HCT116 (cell line): ENCODE results near the gene IL1R2. TPM values are rescaled to one million over a fixed set of nuclear protein-coding genes. Genes with fewer than 3 reads are reported as not detected.

Source experiments
- ATAC-seq: fragments of 200-7000 bp; cut with Tn5 transposase; 2 replicates; pipeline ENCODE4 v1.9.1; 2020; ENCODE audit warnings: mild to moderate bottlenecking, moderate library complexity
- BruUV-seq: library from RNA; stranded (reverse); fragments of 400-500 nt; replicated peaks from 2 replicates; lab custom pipeline; 2021; lab: Mats Ljungman, UMichigan
- CTCF ChIA-PET: fragments of 300-600 bp; sonication (Branson Sonifier 250); formaldehyde crosslinking; loops from one replicate; lab custom pipeline; 2021; ENCODE audit warnings: antibody characterized with exemption; lab: Charles Lee
- POLR2A ChIA-PET: fragments of 300-600, 350-600 bp; sonication (Branson Sonifier 250); formaldehyde crosslinking; loops from one replicate; lab custom pipeline; 2021; ENCODE audit warnings: antibody characterized with exemption; lab: Charles Lee
- RAD21 ChIA-PET, 2 experiments: fragments of 300-600 bp; sonication (Branson Sonifier 250); formaldehyde crosslinking; loops; one replicate each; lab custom pipeline; 2023; ENCODE audit warnings: low total read pairs in 2 of 2; ENCODE audit not compliant: uncharacterized antibody in 2 of 2, unreplicated experiment in 2 of 2, low non-redundant PET in 1 of 2; lab: Charles Lee
- DNase-seq: peaks from one replicate; pipeline ENCODE4 v3.0.0-alpha.2; 2010; ENCODE audit warnings: low read depth, low spot score
- H2AFZ ChIP-seq: fragments of 200-600 bp; shearing (Covaris generic), sonication (generic); 2 replicates; pipeline ENCODE4 v1.6.1; 2017; ENCODE audit warnings: low read depth, mixed run types, mixed read lengths, antibody characterized with exemption, low read length; ENCODE audit not compliant: poor library complexity, severe bottlenecking
- H3K27ac ChIP-seq: 2 replicates; pipeline ENCODE4 v1.5.1; 2012; ENCODE audit warnings: low read depth, low read length
- H3K27me3 ChIP-seq: fragments of 200-600 bp; sonication (generic); 2 replicates; pipeline ENCODE4 v1.6.1; 2016; ENCODE audit warnings: mixed run types, low read length, mixed read lengths; ENCODE audit not compliant: insufficient read depth
- H3K36me3 ChIP-seq, 2 experiments: fragments of 200-500 bp in 1 of 2; fragments of 200-600 bp in 1 of 2; sonication (Bioruptor generic) in 1 of 2; sonication (generic) in 1 of 2; 2 replicates each; pipeline versions ENCODE4 v1.5.1 to v1.6.1; 2014 to 2016; ENCODE audit warnings: low read length in 2 of 2, inconsistent platforms in 1 of 2, mixed read lengths in 1 of 2, mixed run types in 1 of 2; ENCODE audit not compliant: insufficient read depth in 2 of 2, control insufficient read depth in 1 of 2
- H3K4me1 ChIP-seq, 2 experiments: fragments of 200-600 bp in 1 of 2; sonication (generic) in 1 of 2; 2 replicates each; pipeline versions ENCODE4 v1.5.1 to v1.6.1; 2012 to 2017; ENCODE audit warnings: low read length in 2 of 2, inconsistent platforms in 1 of 2, mild to moderate bottlenecking in 1 of 2, mixed read lengths in 1 of 2, mixed run types in 1 of 2, moderate library complexity in 1 of 2; ENCODE audit not compliant: insufficient read depth in 2 of 2, control insufficient read depth in 1 of 2
- H3K4me2 ChIP-seq: fragments of 200-600 bp; sonication (generic); 2 replicates; pipeline ENCODE4 v1.6.1; 2017; ENCODE audit warnings: mixed run types, low read length, mixed read lengths
- H3K4me3 ChIP-seq, 2 experiments: fragments of 200-600 bp in 1 of 2; sonication (generic) in 1 of 2; replicated peaks in 1 of 2; 2 replicates each; pipeline ENCODE4 v1.5.1; 2011 to 2016; ENCODE audit warnings: low read length in 2 of 2, control low read depth in 1 of 2, low read depth in 1 of 2, mild to moderate bottlenecking in 1 of 2, mixed read lengths in 1 of 2, mixed run types in 1 of 2
- H3K79me2 ChIP-seq: fragments of 200-600 bp; sonication (generic); 2 replicates; pipeline ENCODE4 v1.6.1; 2017; ENCODE audit warnings: mild to moderate bottlenecking, mixed run types, low read length, moderate library complexity, mixed read lengths; ENCODE audit not compliant: insufficient read depth
- H3K9ac ChIP-seq: fragments of 200-600 bp; sonication (generic); 2 replicates; pipeline ENCODE4 v1.6.1; 2016; ENCODE audit warnings: low read length, mixed read lengths
- H3K9me2 ChIP-seq: fragments of 200-600 bp; sonication (generic), shearing (Covaris generic); 2 replicates; pipeline ENCODE4 v1.6.1; 2017; ENCODE audit warnings: mixed run types, mild to moderate bottlenecking, moderate library complexity; ENCODE audit not compliant: insufficient read depth
- H3K9me3 ChIP-seq, 2 experiments: fragments of 200-500 bp in 1 of 2; fragments of 200-600 bp in 1 of 2; sonication (Bioruptor generic) in 1 of 2; sonication (generic) in 1 of 2; 2 replicates each; pipeline ENCODE4 v1.6.1; 2014 to 2017; ENCODE audit warnings: low read length in 2 of 2, mixed read lengths in 2 of 2, inconsistent platforms in 1 of 2, low read depth in 1 of 2, mild to moderate bottlenecking in 1 of 2, mixed run types in 1 of 2, moderate library complexity in 1 of 2; ENCODE audit not compliant: control insufficient read depth in 1 of 2, insufficient read depth in 1 of 2
- H4K20me1 ChIP-seq: fragments of 200-600 bp; sonication (generic), shearing (Covaris generic); 2 replicates; pipeline ENCODE4 v1.6.1; 2017; ENCODE audit warnings: mixed run types, mild to moderate bottlenecking, moderate library complexity; ENCODE audit not compliant: insufficient read depth
- ATF3 ChIP-seq: IDR thresholded peaks from 2 replicates; pipeline ENCODE4 v1.6.1; 2012
- CEBPB ChIP-seq: IDR thresholded peaks from 2 replicates; pipeline ENCODE4 v1.6.1; 2012; ENCODE audit warnings: low read depth
- CTCF ChIP-seq, 3 experiments: fragments of 200-600 bp in 1 of 3; sonication (generic) in 1 of 3; IDR thresholded peaks in 2 of 3; conservative IDR thresholded peaks in 1 of 3; 2 replicates each; pipeline ENCODE4 v1.5.1; 2012 to 2017; ENCODE audit warnings: low read depth in 2 of 3, low read length in 2 of 3, antibody characterized with exemption in 1 of 3, borderline replicate concordance in 1 of 3, control low read depth in 1 of 3, mild to moderate bottlenecking in 1 of 3, mixed read lengths in 1 of 3, mixed run types in 1 of 3, moderate library complexity in 1 of 3; ENCODE audit not compliant: insufficient read depth in 1 of 3
- ELF1 ChIP-seq: IDR thresholded peaks from 2 replicates; pipeline ENCODE4 v1.6.1; 2012; ENCODE audit warnings: low read depth, borderline replicate concordance
- EZH2phosphoT487 ChIP-seq: fragments of 200-600 bp; IDR thresholded peaks from 2 replicates; pipeline ENCODE4 v1.6.1; 2018; ENCODE audit warnings: antibody characterized with exemption, borderline replicate concordance
- MAX ChIP-seq: IDR thresholded peaks from 2 replicates; pipeline ENCODE4 v1.6.1; 2012
- POLR2A ChIP-seq: IDR thresholded peaks from 2 replicates; pipeline ENCODE4 v1.7.0; 2011; ENCODE audit warnings: borderline replicate concordance; ENCODE audit not compliant: insufficient read depth, insufficient read length; ENCODE audit errors: extremely low read depth
- SIN3A ChIP-seq: IDR thresholded peaks from 2 replicates; pipeline ENCODE4 v1.6.1; 2012; ENCODE audit warnings: low read depth
- SRF ChIP-seq: IDR thresholded peaks from 2 replicates; pipeline ENCODE4 v1.6.1; 2012; ENCODE audit warnings: low read depth
- ZBTB33 ChIP-seq: IDR thresholded peaks from 2 replicates; pipeline ENCODE4 v1.6.1; 2011; ENCODE audit warnings: mild to moderate bottlenecking, low read length, moderate library complexity; ENCODE audit not compliant: insufficient replicate concordance; ENCODE audit errors: extremely low read depth
- intact Hi-C: fragments of 100-400 bp; cut with micrococcal nuclease; formaldehyde crosslinking; loops from 2 replicates; pipeline ENCODE4 v1.10.0; 2022
- total RNA-seq: library from RNA; stranded (reverse); gene quantifications from one replicate; pipeline ENCODE4 v1.2.1, GENCODE V29; 2021; ENCODE audit not compliant: unreplicated experiment

Gene IL1R2
- total RNA-seq, 1 experiment from 2014 or later, result 0.52 TPM

- POLR2A ChIA-PET, result no interaction called here
- Histone ChIP-seq H3K27ac (no peak overlapping the region), H3K36me3 (no peaks in the 10 kb centered on the region), H3K27me3 (no peaks in the 10 kb centered on the region), H3K4me1 (no peaks in the 10 kb centered on the region), H3K4me2 (no peak overlapping the region), H3K9me3 (peaks cover 0 to 4% of the 10 kb centered on the region in 2 experiments; a peak in 1 of 4 replicates), H3K79me2 (no peaks in the 10 kb centered on the region), H2AFZ (no peak overlapping the region), H4K20me1 (no peaks in the 10 kb centered on the region), H3K9me2 (no peaks in the 10 kb centered on the region), H3K4me3 (no peak overlapping the region), H3K9ac (no peak overlapping the region)
- CTCF ChIA-PET, result interaction anchor here (1.2 kb wide), 1 partner anchor 224 kb away, joined by 4 read pairs; no protein-coding TSS in a partner anchor
- RAD21 ChIA-PET, result no interaction called here
- TF ChIP-seq POLR2A (no peak), CTCF (IDR thresholded peaks at IDR 0.05 in 2 of 3, conservative IDR thresholded peaks at IDR 0.05 in 1 of 3; ENCODE audit: borderline replicate concordance in 1 of 3, insufficient read depth in 1 of 3, low read depth in 2 of 3, low read length in 2 of 3) (no peak), MAX (no peak), EZH2phosphoT487 (no peak)
- intact Hi-C loops, result no loop called here
- no TSS peak for BruUV-seq
- no peak for ATAC-seq
- no peak for DNase-seq
Observed at GRCh38 chr2:102016399-102016955, 24.7 kb downstream of the IL1R2 start.

- no TSS peak for BruUV-seq
- DNase-seq, result no peak
- H3K4me1 ChIP-seq, result no peaks in the 10 kb centered on the region
- ChIA-PET POLR2A (no interaction called here), CTCF (interaction anchor here (2.3 to 3.0 kb wide), 3 partner anchors 148 to 223 kb away, joined by 15 to 76 read pairs (median 32); no protein-coding TSS in a partner anchor), RAD21 (no interaction called here)
- H3K27me3 ChIP-seq, result no peaks in the 10 kb centered on the region
- no peaks in the 10 kb centered on the region for H3K36me3 ChIP-seq
- ATAC-seq, result no peak
- no peaks in the 10 kb centered on the region for H4K20me1 ChIP-seq
- H3K9ac ChIP-seq, result no peak overlapping the region
- no peaks in the 10 kb centered on the region for H3K9me2 ChIP-seq
- no peak overlapping the region for H2AFZ ChIP-seq
- H3K9me3 ChIP-seq, result no peaks in the 10 kb centered on the region
- intact Hi-C loops, result no loop called here
- no peaks in the 10 kb centered on the region for H3K79me2 ChIP-seq
- H3K27ac ChIP-seq, result no peak overlapping the region
- no peak overlapping the region for H3K4me3 ChIP-seq
- no peak overlapping the region for H3K4me2 ChIP-seq
- TF ChIP-seq ZBTB33, result no peak
- no peak for TF ChIP-seq CEBPB
- no peak for TF ChIP-seq SIN3A
- no peak for TF ChIP-seq ELF1
- no peak for TF ChIP-seq ATF3
- no peak for TF ChIP-seq SRF
Observed at GRCh38 chr2:102018823-102019445, 27.2 kb downstream of the IL1R2 start.
